MCF 10A (cell line): ENCODE data around the gene ENOSF1. TPM values are rescaled to one million over a fixed set of nuclear protein-coding genes. Genes with fewer than 3 reads are reported as not detected.
A peak's percentile ranks its signal among the peaks of the same experiment; 100 is the strongest.

Source experiments
- BruUV-seq: library from RNA; stranded (reverse); fragments of 400-500 nt; replicated peaks from 2 replicates; lab custom pipeline; 2021; lab: Mats Ljungman, UMichigan
- CTCF ChIA-PET: fragments of 300-600 bp; sonication (Branson Sonifier 250); formaldehyde crosslinking; extraction: SDS; loops from one replicate; lab custom pipeline; 2021; ENCODE audit warnings: antibody characterized with exemption, inconsistent platforms; lab: Yijun Ruan, JAX
- POLR2A ChIA-PET: fragments of 300-600, 350-650 bp; sonication (Branson Sonifier 250); formaldehyde crosslinking; extraction: SDS; loops from one replicate; lab custom pipeline; 2020; ENCODE audit warnings: antibody characterized with exemption, inconsistent platforms; lab: Yijun Ruan, JAX
- DNase-seq: peaks from one replicate; pipeline ENCODE4 v3.0.0-alpha.2; 2018; ENCODE audit not compliant: unreplicated experiment
- H3K27ac Mint-ChIP-seq: one replicate; pipeline ENCODE4 v1.8.0; 2022; ENCODE audit warnings: mild to moderate bottlenecking, low read depth, mixed read lengths; ENCODE audit not compliant: unreplicated experiment
- H3K27me3 Mint-ChIP-seq: one replicate; pipeline ENCODE4 v1.8.0; 2022; ENCODE audit warnings: mixed read lengths; ENCODE audit not compliant: insufficient read depth, unreplicated experiment
- H3K36me3 Mint-ChIP-seq: one replicate; pipeline ENCODE4 v1.8.0; 2022; ENCODE audit warnings: mild to moderate bottlenecking, moderate library complexity, mixed read lengths; ENCODE audit not compliant: insufficient read depth, unreplicated experiment
- H3K4me1 Mint-ChIP-seq: one replicate; pipeline ENCODE4 v1.8.0; 2022; ENCODE audit warnings: mixed read lengths; ENCODE audit not compliant: insufficient read depth, unreplicated experiment
- H3K4me3 Mint-ChIP-seq: one replicate; pipeline ENCODE4 v1.8.0; 2022; ENCODE audit warnings: mild to moderate bottlenecking, moderate library complexity, mixed read lengths; ENCODE audit not compliant: unreplicated experiment
- H3K9me3 Mint-ChIP-seq: one replicate; pipeline ENCODE4 v1.8.0; 2022; ENCODE audit warnings: mixed read lengths; ENCODE audit not compliant: unreplicated experiment
- CTCF ChIP-seq: fragments of 200-600 bp; IDR thresholded peaks from one replicate; pipeline ENCODE4 v1.8.0; 2022; ENCODE audit warnings: antibody characterized with exemption, mild to moderate bottlenecking; ENCODE audit not compliant: unreplicated experiment
- intact Hi-C: fragments of 100-400 bp; cut with micrococcal nuclease; formaldehyde crosslinking; loops from 2 replicates; pipeline ENCODE4 v1.14.1; 2022
- total RNA-seq: library from RNA; stranded (reverse); gene quantifications from 2 replicates; pipeline ENCODE4 v1.2.3, GENCODE V29; 2022

ENOSF1 gene
- total RNA-seq, 1 experiment from 2014 or later: 106 TPM

- Mint-ChIP-seq H3K4me1 (peaks cover 11% of the 10 kb centered on the region), H3K27me3 (no peaks in the 10 kb centered on the region), H3K4me3 (peak overlapping the region; percentile 88), H3K27ac (peak overlapping the region; percentile 96), H3K36me3 (peaks cover 24% of the 10 kb centered on the region), H3K9me3 (no peaks in the 10 kb centered on the region)
- ChIA-PET CTCF (interaction anchor here (0.6 to 2.9 kb wide), 17 partner anchors 10 to 1563 kb away, joined by 3 to 22 read pairs (median 5); no protein-coding TSS in a partner anchor), POLR2A (interaction anchor here (1.0 to 2.9 kb wide), 7 partner anchors 9 to 127 kb away, joined by 3 to 8 read pairs (median 5); partner anchors contain the start of genes TYMS and YES1)
- peak; percentile 86 for DNase-seq
- TSS peak; percentile 91 for BruUV-seq
- TF ChIP-seq CTCF: no peak
- intact Hi-C loops: loop anchor here (1.0 to 5.0 kb wide), 3 partner anchors 55 to 119 kb away; partner anchors contain the start of gene TYMS
Measured at GRCh38 chr18:711657-712400, 601 bp downstream of the ENOSF1 start.

GRCh38 chr18:711310-711656 lies 1.1 kb downstream of the ENOSF1 start:
- ChIA-PET CTCF (interaction anchor here (0.6 to 6.5 kb wide), 5 partner anchors 9 to 120 kb away, joined by 3 to 31 read pairs (median 4); no protein-coding TSS in a partner anchor), POLR2A (interaction anchor here (0.7 to 1.9 kb wide), 4 partner anchors 8 to 101 kb away, joined by 3 to 8 read pairs (median 4); partner anchors contain the start of genes TYMS and YES1)
- no peaks in the 10 kb centered on the region for H3K9me3 Mint-ChIP-seq
- BruUV-seq: no TSS peak
- intact Hi-C loops: loop anchor here (5.0 kb wide), 1 partner anchor 54 kb away; the partner anchor contains the start of gene TYMS
- peaks cover 11% of the 10 kb centered on the region for H3K4me1 Mint-ChIP-seq
- no peak for TF ChIP-seq CTCF
- peak overlapping the region; percentile 96 for H3K27ac Mint-ChIP-seq
- H3K4me3 Mint-ChIP-seq: peak overlapping the region; percentile 88
- peaks cover 28% of the 10 kb centered on the region for H3K36me3 Mint-ChIP-seq
- H3K27me3 Mint-ChIP-seq: no peaks in the 10 kb centered on the region
- no peak for DNase-seq

- H3K36me3 Mint-ChIP-seq: peaks cover 34% of the 10 kb centered on the region
- POLR2A ChIA-PET: interaction anchor here (0.7 to 1.9 kb wide), 4 partner anchors 7 to 102 kb away, joined by 3 to 8 read pairs (median 4); partner anchors contain the start of genes TYMS and YES1
Measured at GRCh38 chr18:710418-711300, 1.8 kb downstream of the ENOSF1 start.

More at GRCh38 chr18:710418-711300, 1.8 kb downstream of the ENOSF1 start:
- DNase-seq: no peak
- intact Hi-C loops: loop anchor here (5.0 kb wide), 1 partner anchor 53 kb away; the partner anchor contains the start of gene TYMS
- CTCF ChIA-PET: interaction anchor here (0.5 to 6.5 kb wide), 10 partner anchors 9 to 953 kb away, joined by 3 to 31 read pairs (median 4); no protein-coding TSS in a partner anchor
- Mint-ChIP-seq H3K27ac (peak overlapping the region; percentile 96), H3K9me3 (no peaks in the 10 kb centered on the region), H3K4me3 (peak overlapping the region; percentile 88), H3K27me3 (no peaks in the 10 kb centered on the region), H3K4me1 (peaks cover 11% of the 10 kb centered on the region)
- no peak for TF ChIP-seq CTCF
- no TSS peak for BruUV-seq
